Measurements from ENCODE around the gene SLC22A23. TPM values are rescaled to one million over a fixed set of nuclear protein-coding genes. Genes with fewer than 3 reads are reported as not detected.

The SLC22A23 gene
- total RNA-seq, 2 experiments from 2014 or later, result 13.4 to 13.6 TPM

GRCh38 chr6:3449750-3450305 lies 7.0 kb downstream of the SLC22A23 start:
- Histone ChIP-seq H3K36me3 (ENCODE audit: insufficient read depth, low read length) (no peaks in the 10 kb centered on the region), H3K4me3 (ENCODE audit: low read length) (no peak overlapping the region), H3K9me3 (ENCODE audit: control insufficient read depth in 1 of 2, insufficient read depth in 1 of 2, low read length in 2 of 2) (no peaks in the 10 kb centered on the region), H3K4me1 (ENCODE audit: insufficient read depth, low read length) (peaks cover 18% of the 10 kb centered on the region), H3K27me3 (ENCODE audit: control insufficient read depth in 1 of 2, insufficient read depth in 2 of 2, low read length in 2 of 2) (peaks cover 3 to 6% of the 10 kb centered on the region in 2 experiments), H3K27ac (ENCODE audit: low read depth in 1 of 2, low read length in 2 of 2) (no peak overlapping the region)
- no peaks in the 10 kb centered on the region for H3K36me3 Mint-ChIP-seq (ENCODE audit: low read depth)
- ChIA-PET CTCF (no interaction called here), POLR2A (no interaction called here)
- TF ChIP-seq, protein P1, sequence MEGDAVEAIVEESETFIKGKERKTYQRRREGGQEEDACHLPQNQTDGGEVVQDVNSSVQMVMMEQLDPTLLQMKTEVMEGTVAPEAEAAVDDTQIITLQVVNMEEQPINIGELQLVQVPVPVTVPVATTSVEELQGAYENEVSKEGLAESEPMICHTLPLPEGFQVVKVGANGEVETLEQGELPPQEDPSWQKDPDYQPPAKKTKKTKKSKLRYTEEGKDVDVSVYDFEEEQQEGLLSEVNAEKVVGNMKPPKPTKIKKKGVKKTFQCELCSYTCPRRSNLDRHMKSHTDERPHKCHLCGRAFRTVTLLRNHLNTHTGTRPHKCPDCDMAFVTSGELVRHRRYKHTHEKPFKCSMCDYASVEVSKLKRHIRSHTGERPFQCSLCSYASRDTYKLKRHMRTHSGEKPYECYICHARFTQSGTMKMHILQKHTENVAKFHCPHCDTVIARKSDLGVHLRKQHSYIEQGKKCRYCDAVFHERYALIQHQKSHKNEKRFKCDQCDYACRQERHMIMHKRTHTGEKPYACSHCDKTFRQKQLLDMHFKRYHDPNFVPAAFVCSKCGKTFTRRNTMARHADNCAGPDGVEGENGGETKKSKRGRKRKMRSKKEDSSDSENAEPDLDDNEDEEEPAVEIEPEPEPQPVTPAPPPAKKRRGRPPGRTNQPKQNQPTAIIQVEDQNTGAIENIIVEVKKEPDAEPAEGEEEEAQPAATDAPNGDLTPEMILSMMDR (IDR thresholded peaks at IDR 0.05), result no peak
- peak overlapping the region; percentile 28 for H3K27ac Mint-ChIP-seq
- DNase-seq (no peak), ATAC-seq (ENCODE audit: poor library complexity) (no peak)
- intact Hi-C loops (cut with DNase I, micrococcal nuclease), result loop anchor here in 1 of 2 experiments (2.0 to 10.0 kb wide), 3 partner anchors 37 to 685 kb away; partner anchors contain the start of gene WRNIP1
- H3K4me1 Mint-ChIP-seq (ENCODE audit: low read depth), result peaks cover 16% of the 10 kb centered on the region
- H3K9me3 Mint-ChIP-seq, result peaks cover 3% of the 10 kb centered on the region
- H3K27me3 Mint-ChIP-seq, result no peaks in the 10 kb centered on the region
- H3K4me3 Mint-ChIP-seq, result no peak overlapping the region

DNA sequence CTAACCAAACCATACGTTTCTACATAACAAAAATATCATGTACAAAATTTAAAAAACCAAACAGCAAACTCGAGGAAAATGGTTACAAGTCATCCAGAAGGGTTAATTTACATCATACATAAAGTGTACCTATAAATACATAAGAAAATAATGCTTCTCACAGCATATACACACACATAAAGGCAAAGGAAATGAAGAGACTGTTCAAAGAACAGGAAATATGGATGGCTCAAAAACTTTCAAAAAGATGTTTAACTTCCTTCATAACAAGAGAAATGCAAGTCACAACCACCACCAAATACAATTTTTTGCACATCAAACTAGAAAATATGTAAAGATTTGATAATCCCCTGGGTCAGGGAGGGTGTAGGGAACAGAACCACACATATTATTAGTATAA lies 7.5 kb downstream of the SLC22A23 start:
- Histone ChIP-seq H3K4me1 (ENCODE audit: insufficient read depth, low read length) (peaks cover 13% of the 10 kb centered on the region), H3K27me3 (ENCODE audit: control insufficient read depth in 1 of 2, insufficient read depth in 2 of 2, low read length in 2 of 2) (peaks cover 3 to 6% of the 10 kb centered on the region in 2 experiments), H3K9me3 (ENCODE audit: control insufficient read depth in 1 of 2, insufficient read depth in 1 of 2, low read length in 2 of 2) (no peaks in the 10 kb centered on the region), H3K4me3 (ENCODE audit: low read length) (no peak overlapping the region), H3K27ac (ENCODE audit: low read depth in 1 of 2, low read length in 2 of 2) (no peak overlapping the region), H3K36me3 (ENCODE audit: insufficient read depth, low read length) (no peaks in the 10 kb centered on the region)
- peaks cover 3% of the 10 kb centered on the region for H3K9me3 Mint-ChIP-seq
- H3K27me3 Mint-ChIP-seq, result no peaks in the 10 kb centered on the region
- ATAC-seq (ENCODE audit: poor library complexity) (no peak), DNase-seq (peak in 1 of 14 experiments; percentile 26)
- H3K4me3 Mint-ChIP-seq, result peak overlapping the region; percentile 36
- intact Hi-C loops (cut with DNase I, micrococcal nuclease), result loop anchor here in 1 of 2 experiments (2.0 kb wide), 1 partner anchor 37 kb away; no protein-coding TSS in a partner anchor
- no peaks in the 10 kb centered on the region for H3K36me3 Mint-ChIP-seq (ENCODE audit: low read depth)
- peak overlapping the region; percentile 28 for H3K27ac Mint-ChIP-seq
- H3K4me1 Mint-ChIP-seq (ENCODE audit: low read depth), result peaks cover 18% of the 10 kb centered on the region
- TF ChIP-seq, protein P1 (IDR thresholded peaks at IDR 0.05), result no peak
- CTCF ChIA-PET, result no interaction called here
- POLR2A ChIA-PET, result no interaction called here

DNA sequence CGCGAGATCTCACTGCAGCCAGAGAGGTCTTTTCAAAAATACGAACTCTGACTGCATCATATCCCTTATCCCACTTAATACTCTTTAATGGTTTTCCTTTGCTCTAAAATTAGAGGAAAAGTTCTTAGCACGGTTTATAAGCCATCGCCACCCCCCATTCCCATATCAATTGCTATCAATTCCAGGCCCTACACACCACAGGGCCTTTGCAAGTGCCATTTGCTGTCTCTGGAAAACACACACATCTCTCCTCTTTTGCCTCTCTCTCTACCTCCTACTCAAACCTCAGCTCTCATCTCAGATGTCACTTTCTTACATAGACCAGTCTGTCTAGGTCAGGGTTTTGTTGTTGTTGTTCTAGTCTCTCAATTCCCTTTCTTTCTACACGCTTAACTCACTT lies 9.8 kb downstream of the SLC22A23 start:
- H3K27ac ChIP-seq (ENCODE audit: low read depth in 1 of 2, low read length in 2 of 2), result no peak overlapping the region
- ATAC-seq (ENCODE audit: poor library complexity) (no peak), DNase-seq (no peak)
- no peak overlapping the region for H3K4me3 Mint-ChIP-seq
- H3K9me3 Mint-ChIP-seq, result peaks cover 3% of the 10 kb centered on the region
- peaks cover 27% of the 10 kb centered on the region for H3K4me1 Mint-ChIP-seq (ENCODE audit: low read depth)
- H3K4me3 ChIP-seq (ENCODE audit: low read length), result no peak overlapping the region
- ChIA-PET POLR2A (no interaction called here), CTCF (no interaction called here)
- intact Hi-C loops (cut with DNase I, micrococcal nuclease), result no loop called here
- TF ChIP-seq, protein P1 (IDR thresholded peaks at IDR 0.05), result no peak
- no peaks in the 10 kb centered on the region for H3K36me3 Mint-ChIP-seq (ENCODE audit: low read depth)
- no peaks in the 10 kb centered on the region for H3K27me3 ChIP-seq (ENCODE audit: control insufficient read depth in 1 of 2, insufficient read depth in 2 of 2, low read length in 2 of 2)
- H3K27me3 Mint-ChIP-seq, result no peaks in the 10 kb centered on the region
- H3K9me3 ChIP-seq (ENCODE audit: control insufficient read depth in 1 of 2, insufficient read depth in 1 of 2, low read length in 2 of 2), result no peaks in the 10 kb centered on the region
- no peaks in the 10 kb centered on the region for H3K36me3 ChIP-seq (ENCODE audit: insufficient read depth, low read length)
- no peak overlapping the region for H3K27ac Mint-ChIP-seq
- peaks cover 4% of the 10 kb centered on the region for H3K4me1 ChIP-seq (ENCODE audit: insufficient read depth, low read length)
